Ishikawa (cell line): ENCODE results near the gene SH3RF3.

Experiments
- CEBPB ChIP-seq: IDR thresholded peaks from 2 replicates; pipeline ENCODE4 v1.6.1; 2012
- EP300 ChIP-seq: IDR thresholded peaks from 2 replicates; pipeline ENCODE4 v1.6.1; 2012; ENCODE audit warnings: borderline replicate concordance
- FOXM1 ChIP-seq: IDR thresholded peaks from 2 replicates; pipeline ENCODE4 v1.6.1; 2012; ENCODE audit warnings: low read depth, borderline replicate concordance
- RAD21 ChIP-seq: IDR thresholded peaks from 2 replicates; pipeline ENCODE4 v1.6.1; 2012; ENCODE audit warnings: low read depth
- TF ChIP-seq, protein P1 (sequence below): IDR thresholded peaks from 2 replicates; pipeline ENCODE4 v1.6.1; 2012; ENCODE audit warnings: low read depth, mild to moderate bottlenecking

DNA sequence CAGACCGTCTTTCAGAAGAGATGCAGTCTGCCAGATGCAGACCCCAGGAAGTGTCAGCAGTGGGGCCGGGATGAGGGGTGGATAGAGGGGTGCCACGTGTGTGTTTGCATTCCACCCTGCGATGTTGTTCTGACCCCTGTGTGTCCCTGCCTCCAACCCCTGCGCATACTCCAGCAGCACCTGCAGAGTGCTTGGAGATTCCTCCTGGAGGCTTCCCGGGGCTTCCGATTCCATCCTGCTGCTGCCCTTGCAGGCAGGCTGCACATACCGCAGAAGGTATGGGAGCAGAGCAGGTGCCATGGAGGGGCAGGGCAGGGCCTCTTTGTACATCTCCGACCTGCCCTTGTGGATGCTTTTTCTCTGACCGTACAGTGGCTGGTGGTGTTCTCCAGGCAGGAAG is 177.2 kb downstream of the SH3RF3 start:
- TF ChIP-seq CEBPB (no peak), EP300 (no peak), FOXM1 (no peak), RAD21 (no peak)
- TF ChIP-seq, protein P1, sequence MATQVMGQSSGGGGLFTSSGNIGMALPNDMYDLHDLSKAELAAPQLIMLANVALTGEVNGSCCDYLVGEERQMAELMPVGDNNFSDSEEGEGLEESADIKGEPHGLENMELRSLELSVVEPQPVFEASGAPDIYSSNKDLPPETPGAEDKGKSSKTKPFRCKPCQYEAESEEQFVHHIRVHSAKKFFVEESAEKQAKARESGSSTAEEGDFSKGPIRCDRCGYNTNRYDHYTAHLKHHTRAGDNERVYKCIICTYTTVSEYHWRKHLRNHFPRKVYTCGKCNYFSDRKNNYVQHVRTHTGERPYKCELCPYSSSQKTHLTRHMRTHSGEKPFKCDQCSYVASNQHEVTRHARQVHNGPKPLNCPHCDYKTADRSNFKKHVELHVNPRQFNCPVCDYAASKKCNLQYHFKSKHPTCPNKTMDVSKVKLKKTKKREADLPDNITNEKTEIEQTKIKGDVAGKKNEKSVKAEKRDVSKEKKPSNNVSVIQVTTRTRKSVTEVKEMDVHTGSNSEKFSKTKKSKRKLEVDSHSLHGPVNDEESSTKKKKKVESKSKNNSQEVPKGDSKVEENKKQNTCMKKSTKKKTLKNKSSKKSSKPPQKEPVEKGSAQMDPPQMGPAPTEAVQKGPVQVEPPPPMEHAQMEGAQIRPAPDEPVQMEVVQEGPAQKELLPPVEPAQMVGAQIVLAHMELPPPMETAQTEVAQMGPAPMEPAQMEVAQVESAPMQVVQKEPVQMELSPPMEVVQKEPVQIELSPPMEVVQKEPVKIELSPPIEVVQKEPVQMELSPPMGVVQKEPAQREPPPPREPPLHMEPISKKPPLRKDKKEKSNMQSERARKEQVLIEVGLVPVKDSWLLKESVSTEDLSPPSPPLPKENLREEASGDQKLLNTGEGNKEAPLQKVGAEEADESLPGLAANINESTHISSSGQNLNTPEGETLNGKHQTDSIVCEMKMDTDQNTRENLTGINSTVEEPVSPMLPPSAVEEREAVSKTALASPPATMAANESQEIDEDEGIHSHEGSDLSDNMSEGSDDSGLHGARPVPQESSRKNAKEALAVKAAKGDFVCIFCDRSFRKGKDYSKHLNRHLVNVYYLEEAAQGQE: no peak
